Vagina (tissue), 2 donors: ENCODE results near the gene ARL10.

Source experiments
- CTCF ChIP-seq, 3 experiments: fragments of 450-650 bp in 2 of 3; fragments of 200-600 bp in 1 of 3; sonication (generic) in 1 of 3; IDR thresholded peaks; one replicate each; pipeline ENCODE4 v1.5.1; 2017 to 2019; ENCODE audit warnings: antibody characterized with exemption in 3 of 3, mild to moderate bottlenecking in 2 of 3, moderate library complexity in 2 of 3
- POLR2A ChIP-seq, 2 donors: fragments of 450-650 bp; IDR thresholded peaks; one replicate each; pipeline ENCODE4 v1.6.1; 2017; ENCODE audit warnings: antibody characterized with exemption in 2 of 2, mild to moderate bottlenecking in 2 of 2, moderate library complexity in 2 of 2
- POLR2AphosphoS5 ChIP-seq, 2 donors: sonication (generic); formaldehyde crosslinking; IDR thresholded peaks; one replicate each; pipeline ENCODE4 v1.9.0; 2017; ENCODE audit warnings: antibody characterized with exemption in 2 of 2, mild to moderate bottlenecking in 2 of 2, low read depth in 1 of 2; ENCODE audit not compliant: insufficient read depth in 1 of 2

- TF ChIP-seq POLR2AphosphoS5 (IDR thresholded peaks at IDR 0.05; ENCODE audit: insufficient read depth in 1 of 2, low read depth in 1 of 2) (no peak), CTCF (IDR thresholded peaks at IDR 0.05) (no peak), POLR2A (IDR thresholded peaks at IDR 0.05) (no peak)
Observed at GRCh38 chr5:176355400-176356178, 9.7 kb upstream of the ARL10 start.
